GM12892 (cell line): ENCODE data around the gene ACSF3.
"Not testable (repeated sequence)": the region's sequence is repeated elsewhere in the genome, so short reads cannot be mapped to it uniquely, and the experiment has no call there.

ENCODE experiments used
- DNase-seq: peaks from one replicate; pipeline ENCODE4 v3.0.0; 2011; ENCODE audit not compliant: insufficient read length
- FAIRE-seq: peaks from 2 replicates; lab custom pipeline; 2011; peaks lifted over from hg19 to GRCh38; lab: Jason Lieb, UNC
- POLR2A ChIP-seq: IDR thresholded peaks from 2 replicates; pipeline ENCODE4 v1.6.1; 2011; ENCODE audit warnings: low read depth, low read length, control low read depth
- POLR2AphosphoS5 ChIP-seq: IDR thresholded peaks from 2 replicates; pipeline ENCODE4 v1.6.1; 2011; ENCODE audit warnings: low read depth, low read length, control low read depth
- TAF1 ChIP-seq: IDR thresholded peaks from 2 replicates; pipeline ENCODE4 v1.6.1; 2011; ENCODE audit warnings: low read depth, mild to moderate bottlenecking, control low read depth, low read length, borderline replicate concordance

The ACSF3 gene

GRCh38 chr16:89184933-89185794, 91.5 kb downstream of the ACSF3 start:
- TF ChIP-seq TAF1 (no peak), POLR2AphosphoS5 (no peak), POLR2A (no peak)

GRCh38 chr16:89185887-89186592, 92.4 kb downstream of the ACSF3 start:
- DNase-seq, FAIRE-seq: not testable (repeated sequence)

More at GRCh38 chr16:89184933-89185794, 91.5 kb downstream of the ACSF3 start:
- DNase-seq (no peak), FAIRE-seq (no peak)

DNA sequence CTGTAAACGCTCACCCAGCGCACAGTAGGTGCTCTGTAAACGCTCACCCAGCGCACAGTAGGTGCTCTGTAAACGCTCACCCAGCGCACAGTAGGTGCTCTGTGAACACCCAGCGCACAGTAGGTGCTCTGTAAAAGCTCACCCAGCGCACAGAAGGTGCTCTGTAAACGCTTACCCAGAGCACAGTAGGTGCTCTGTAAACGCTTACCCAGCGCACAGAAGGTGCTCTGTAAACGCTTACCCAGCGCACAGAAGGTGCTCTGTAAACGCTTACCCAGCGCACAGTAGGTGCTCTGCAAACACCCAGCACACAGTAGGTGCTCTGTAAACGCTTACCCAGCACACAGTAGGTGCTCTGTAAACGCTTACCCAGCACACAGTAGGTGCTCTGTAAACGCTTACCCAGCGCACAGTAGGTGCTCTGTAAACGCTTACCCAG, 93.0 kb downstream of the ACSF3 start:
- not testable (repeated sequence) for FAIRE-seq, DNase-seq

DNA sequence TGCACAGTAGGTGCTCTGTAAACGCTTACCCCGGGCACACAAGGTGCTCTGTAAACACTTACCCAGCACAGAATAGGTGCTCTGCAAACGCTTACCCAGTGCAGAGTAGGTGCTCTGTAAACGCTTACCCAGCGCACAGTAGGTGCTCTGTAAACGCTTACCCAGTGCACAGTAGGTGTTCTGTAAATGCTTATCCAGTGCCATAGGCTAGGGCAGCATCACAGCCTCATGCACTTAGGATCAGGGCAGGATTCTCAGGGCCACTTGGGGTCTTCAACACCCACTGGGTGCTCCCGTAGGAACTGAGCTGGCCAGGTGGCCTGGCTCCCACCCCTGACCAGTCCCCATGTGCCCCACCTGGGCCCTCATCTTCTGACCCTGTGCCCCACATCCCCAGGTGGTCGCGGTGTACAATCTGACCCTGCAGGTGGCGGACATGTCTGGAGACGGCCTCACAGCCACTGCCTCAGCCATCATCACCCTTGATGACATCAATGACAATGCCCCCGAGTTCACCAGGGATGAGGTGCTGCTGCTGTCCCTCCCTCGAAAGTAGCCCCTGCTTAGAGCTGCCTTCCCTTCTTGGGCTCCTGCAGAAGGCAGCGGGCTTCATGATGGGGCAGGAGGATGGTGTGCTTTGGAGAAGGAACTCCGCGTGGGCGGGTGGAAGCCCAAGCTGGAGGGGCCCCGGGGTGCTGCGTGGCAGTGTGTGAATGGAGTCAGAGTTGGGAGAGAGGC, 93.5 kb downstream of the ACSF3 start:
- FAIRE-seq = no peak
- TF ChIP-seq POLR2AphosphoS5 (no peak), POLR2A (no peak), TAF1 (no peak)
- DNase-seq = no peak

DNA sequence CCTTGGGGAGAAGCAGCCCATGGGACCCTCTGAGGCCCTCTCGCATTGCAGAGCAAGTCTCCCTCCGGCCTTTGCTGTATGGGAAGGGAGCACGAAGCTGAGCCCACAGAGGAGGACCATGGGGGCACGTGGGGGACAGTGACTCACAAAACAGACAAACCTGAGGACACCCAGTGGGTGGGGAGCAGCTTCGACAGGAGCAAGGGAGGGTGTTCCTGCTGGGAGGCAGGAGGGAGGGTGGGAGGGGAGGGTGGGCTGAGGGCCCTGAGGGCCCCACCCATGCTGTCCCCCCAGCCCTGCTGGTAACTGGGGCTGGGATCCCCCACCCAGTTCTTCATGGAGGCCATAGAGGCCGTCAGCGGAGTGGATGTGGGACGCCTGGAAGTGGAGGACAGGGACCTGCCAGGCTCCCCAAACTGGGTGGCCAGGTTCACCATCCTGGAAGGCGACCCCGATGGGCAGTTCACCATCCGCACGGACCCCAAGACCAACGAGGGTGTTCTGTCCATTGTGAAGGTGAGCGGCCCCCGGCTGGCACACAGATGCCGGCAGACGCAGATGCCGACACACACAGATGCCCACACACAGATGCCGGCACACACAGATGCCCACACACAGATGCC, 94.2 kb downstream of the ACSF3 start:
- TF ChIP-seq POLR2AphosphoS5 (no peak), TAF1 (no peak), POLR2A (no peak)
- DNase-seq (no peak), FAIRE-seq (no peak)

DNA sequence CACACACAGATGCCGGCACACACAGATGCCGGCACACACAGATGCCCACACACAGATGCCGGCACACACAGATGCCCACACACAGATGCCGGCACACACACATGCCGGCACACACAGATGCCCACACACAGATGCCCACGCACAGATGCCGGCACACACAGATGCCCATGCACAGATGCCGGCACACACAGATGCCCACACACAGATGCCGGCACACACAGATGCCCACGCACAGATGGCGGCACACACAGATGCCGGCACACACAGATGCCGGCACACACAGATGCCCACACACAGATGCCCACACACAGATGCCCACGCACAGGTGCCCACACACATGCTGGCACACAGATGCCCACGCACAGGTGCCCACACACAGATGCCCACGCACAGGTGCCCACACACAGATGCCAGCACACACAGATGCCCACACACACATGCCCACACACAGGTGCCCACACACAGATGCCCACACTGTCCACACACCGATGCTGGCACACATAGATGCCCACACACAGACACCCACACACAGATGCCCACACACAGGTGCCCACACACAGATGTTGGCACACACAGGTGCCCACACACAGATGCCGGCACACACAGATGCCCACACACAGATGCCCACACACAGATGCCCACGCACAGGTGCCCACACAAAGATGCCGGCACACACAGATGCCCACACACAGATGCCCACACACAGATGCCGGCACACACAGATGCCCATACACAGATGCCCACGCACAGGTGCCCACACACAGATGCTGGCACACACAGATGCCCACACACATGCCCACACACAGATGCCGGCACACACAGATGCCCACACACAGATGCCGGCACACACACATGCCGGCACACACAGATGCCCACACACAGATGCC, 95.1 kb downstream of the ACSF3 start:
- not testable (repeated sequence) for DNase-seq, FAIRE-seq

DNA sequence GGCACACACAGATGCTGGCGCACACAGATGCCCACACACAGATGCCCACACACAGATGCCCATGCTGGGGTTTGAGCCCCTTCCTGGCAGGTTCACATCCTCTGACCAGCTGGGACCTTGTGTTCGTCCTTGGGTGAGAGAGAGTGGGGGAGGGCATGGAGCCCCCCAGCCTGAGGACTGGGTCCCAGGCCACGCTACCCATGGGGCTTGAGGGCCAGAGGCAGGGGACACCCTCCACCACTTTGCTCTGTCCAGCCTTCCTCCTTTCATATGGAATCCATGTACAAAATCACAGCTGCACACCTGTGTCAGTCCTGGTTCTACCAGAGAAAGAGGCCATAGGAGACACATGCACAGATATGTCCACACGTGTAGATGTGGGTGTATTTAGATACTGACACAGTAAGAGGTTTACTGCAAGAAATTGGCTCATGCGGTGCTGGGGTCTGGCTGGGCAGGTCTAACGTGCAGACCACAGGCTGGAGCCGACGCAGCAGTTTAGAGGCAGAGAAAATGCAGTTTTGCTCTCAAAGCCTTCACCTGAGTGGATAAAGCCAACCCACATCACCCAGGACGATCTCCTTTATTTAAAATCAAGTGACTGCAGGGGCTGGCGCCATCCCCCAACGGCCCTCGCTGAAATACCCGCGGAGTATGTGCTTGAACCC, 95.8 kb downstream of the ACSF3 start:
- TF ChIP-seq TAF1 = no peak
- TF ChIP-seq POLR2A = no peak
- TF ChIP-seq POLR2AphosphoS5 = no peak
- FAIRE-seq (no peak), DNase-seq (no peak)

GRCh38 chr16:89190150-89190958, 96.7 kb downstream of the ACSF3 start:
- FAIRE-seq = no peak
- no peak for DNase-seq
- no peak for TF ChIP-seq POLR2A
- no peak for TF ChIP-seq TAF1
- no peak for TF ChIP-seq POLR2AphosphoS5

DNA sequence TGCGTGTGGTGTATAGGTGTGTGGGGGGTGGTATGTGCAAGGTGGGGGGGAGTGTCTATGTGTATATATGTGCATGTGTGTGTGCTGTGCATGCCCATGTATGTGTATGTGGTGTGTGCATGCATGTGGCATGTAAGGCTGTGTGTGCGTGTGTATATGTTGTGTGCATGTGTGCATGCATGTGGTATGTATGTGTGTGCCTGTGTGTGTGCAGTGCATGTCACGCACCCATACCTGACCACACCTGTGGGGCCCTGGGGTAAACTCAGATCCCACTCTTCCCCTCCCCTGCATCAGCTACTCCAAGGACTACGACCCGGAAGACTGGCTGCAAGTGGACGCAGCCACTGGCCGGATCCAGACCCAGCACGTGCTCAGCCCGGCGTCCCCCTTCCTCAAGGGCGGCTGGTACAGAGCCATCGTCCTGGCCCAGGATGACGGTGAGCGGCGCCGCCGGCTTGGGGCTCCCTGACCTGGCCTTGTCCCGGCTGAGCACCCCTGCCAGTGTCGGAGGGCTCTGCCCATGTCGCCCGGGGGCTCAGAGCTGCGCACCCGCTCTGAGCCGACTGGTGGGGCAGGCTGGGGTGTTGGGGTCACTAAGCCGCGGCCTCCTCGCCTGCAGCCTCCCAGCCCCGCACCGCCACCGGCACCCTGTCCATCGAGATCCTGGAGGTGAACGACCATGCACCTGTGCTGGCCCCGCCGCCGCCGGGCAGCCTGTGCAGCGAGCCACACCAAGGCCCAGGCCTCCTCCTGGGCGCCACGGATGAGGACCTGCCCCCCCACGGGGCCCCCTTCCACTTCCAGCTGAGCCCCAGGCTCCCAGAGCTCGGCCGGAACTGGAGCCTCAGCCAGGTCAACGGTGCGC, 97.6 kb downstream of the ACSF3 start:
- no peak for DNase-seq
- no peak for TF ChIP-seq POLR2A
- TF ChIP-seq TAF1 = no peak
- TF ChIP-seq POLR2AphosphoS5 = no peak
- peak; percentile 50 for FAIRE-seq
